ENCODE measurements around the gene CDC5L. TPM values are rescaled to one million over a fixed set of nuclear protein-coding genes. Genes with fewer than 3 reads are reported as not detected.

The CDC5L gene
- polyA plus RNA-seq, 3 donors from 2014 or later: 8.1 to 16.6 (median 10.6) TPM

- no peak for DNase-seq
- Mint-ChIP-seq H3K4me1 (no peaks in the 10 kb centered on the region), H3K9me3 (no peaks in the 10 kb centered on the region), H3K36me3 (no peaks in the 10 kb centered on the region), H3K4me3 (no peak overlapping the region), H3K27me3 (ENCODE audit: low read depth in 3 of 3) (peaks cover 0 to 10% (median 3%) of the 10 kb centered on the region in 3 donors), H3K27ac (no peak overlapping the region)
Observed at GRCh38 chr6:44487002-44487401, 99.5 kb downstream of the CDC5L start.

DNA sequence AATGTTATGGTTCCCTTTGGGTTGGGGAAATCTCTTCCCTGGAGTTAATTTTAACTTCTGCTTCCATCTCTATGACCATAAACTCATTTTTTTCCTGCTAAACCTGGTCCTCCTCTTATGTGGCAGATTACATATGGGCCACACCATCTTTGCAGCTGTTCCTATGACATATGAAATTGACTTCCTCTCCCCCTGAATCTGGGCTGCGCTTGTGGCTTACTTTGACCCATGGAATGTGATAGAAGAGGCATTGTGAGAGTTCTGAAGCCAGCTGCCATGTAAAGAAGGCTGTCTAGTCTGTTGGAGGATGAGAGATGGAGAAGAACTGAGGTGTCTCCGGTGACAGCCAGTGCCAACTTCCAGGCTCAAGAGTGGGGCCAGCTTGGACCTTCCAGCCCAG lies 100.1 kb downstream of the CDC5L start:
- H3K4me3 Mint-ChIP-seq: no peak overlapping the region
- H3K27me3 Mint-ChIP-seq (ENCODE audit: low read depth in 3 of 3): peaks cover 0 to 10% (median 3%) of the 10 kb centered on the region in 3 donors
- DNase-seq: no peak
- H3K9me3 Mint-ChIP-seq: no peaks in the 10 kb centered on the region
- H3K27ac Mint-ChIP-seq: no peak overlapping the region
- no peaks in the 10 kb centered on the region for H3K4me1 Mint-ChIP-seq
- no peaks in the 10 kb centered on the region for H3K36me3 Mint-ChIP-seq

- peaks cover 0 to 9% (median 3%) of the 10 kb centered on the region in 3 donors for H3K27me3 Mint-ChIP-seq (ENCODE audit: low read depth in 3 of 3)
- H3K4me1 Mint-ChIP-seq: no peaks in the 10 kb centered on the region
- H3K9me3 Mint-ChIP-seq: no peaks in the 10 kb centered on the region
- DNase-seq: no peak
- H3K4me3 Mint-ChIP-seq: no peak overlapping the region
- H3K36me3 Mint-ChIP-seq: peaks cover 0 to 5% (median 0%) of the 10 kb centered on the region in 3 donors
- no peak overlapping the region for H3K27ac Mint-ChIP-seq
Observed at GRCh38 chr6:44489910-44490604, 102.6 kb downstream of the CDC5L start.

DNA sequence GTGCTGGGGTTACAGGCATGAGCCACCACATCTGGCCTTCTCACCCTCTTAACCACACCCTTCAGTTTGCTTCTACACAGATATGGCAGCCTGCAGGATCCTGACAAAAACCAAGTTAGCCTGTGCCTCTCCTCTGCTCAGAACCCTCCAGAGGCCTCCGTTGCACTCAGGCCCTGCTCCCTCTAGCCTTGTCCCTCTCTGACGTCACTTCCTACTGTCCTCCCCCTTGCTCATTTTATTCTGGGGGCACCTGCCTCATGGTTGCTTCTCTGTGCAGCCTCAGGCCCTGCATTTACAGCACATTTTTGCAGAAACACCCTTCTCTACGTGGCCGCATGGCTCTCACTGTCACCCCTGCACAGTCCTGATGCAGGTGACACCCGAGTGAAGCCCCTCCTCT lies 105.6 kb downstream of the CDC5L start:
- Mint-ChIP-seq H3K4me1 (no peaks in the 10 kb centered on the region), H3K27ac (no peak overlapping the region), H3K9me3 (no peaks in the 10 kb centered on the region), H3K4me3 (no peak overlapping the region), H3K36me3 (peaks cover 0 to 5% (median 0%) of the 10 kb centered on the region in 3 donors), H3K27me3 (ENCODE audit: low read depth in 3 of 3) (peaks cover 0 to 10% (median 3%) of the 10 kb centered on the region in 3 donors)
- DNase-seq: no peak

DNA sequence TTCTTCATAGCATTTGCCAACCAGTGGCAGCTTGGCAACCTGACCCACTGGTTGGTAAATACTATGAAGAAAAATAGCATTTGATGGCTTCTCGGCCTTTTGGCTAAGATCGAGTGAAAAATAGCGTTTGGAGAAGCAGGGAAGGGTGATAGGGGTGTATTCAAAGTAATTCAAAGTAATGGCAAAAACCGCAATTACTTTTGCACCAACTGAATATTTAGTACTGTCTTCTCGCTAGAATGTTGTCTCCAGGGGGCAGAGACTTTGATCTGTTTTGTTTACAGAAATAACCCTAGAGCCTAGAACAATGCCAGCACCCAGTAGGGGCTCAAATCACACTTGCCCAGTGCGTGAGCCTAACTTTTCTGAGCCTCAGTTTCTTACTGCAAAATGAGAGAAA lies 106.1 kb downstream of the CDC5L start:
- H3K9me3 Mint-ChIP-seq: no peaks in the 10 kb centered on the region
- H3K27me3 Mint-ChIP-seq (ENCODE audit: low read depth in 3 of 3): peaks cover 0 to 10% (median 3%) of the 10 kb centered on the region in 3 donors
- no peaks in the 10 kb centered on the region for H3K4me1 Mint-ChIP-seq
- H3K27ac Mint-ChIP-seq: no peak overlapping the region
- peaks cover 0 to 5% (median 0%) of the 10 kb centered on the region in 3 donors for H3K36me3 Mint-ChIP-seq
- H3K4me3 Mint-ChIP-seq: no peak overlapping the region
- DNase-seq: no peak

DNA sequence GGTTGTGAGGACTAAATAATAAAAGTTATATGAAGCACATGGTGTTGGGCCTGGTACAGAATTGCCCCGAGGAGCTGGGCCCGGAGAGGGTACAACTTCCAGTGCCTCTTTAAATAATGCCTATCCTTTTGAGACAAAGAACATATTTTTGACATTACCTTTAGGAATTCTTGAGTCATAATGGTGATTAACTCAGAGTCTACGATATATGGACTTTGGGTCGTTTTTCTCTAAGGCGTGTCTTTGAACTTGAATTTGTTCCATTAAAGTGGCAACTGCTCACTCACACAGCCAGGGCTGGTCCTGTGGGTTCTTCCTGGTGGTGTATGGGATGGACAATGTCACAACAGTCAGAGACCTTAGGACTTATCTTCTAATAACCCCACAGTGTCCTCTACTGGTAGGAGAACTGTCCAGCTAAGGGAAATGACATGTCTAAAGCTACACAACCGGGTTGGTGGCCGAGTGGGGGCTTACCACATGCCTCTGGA lies 106.5 kb downstream of the CDC5L start:
- Mint-ChIP-seq H3K27me3 (ENCODE audit: low read depth in 3 of 3) (peaks cover 0 to 10% (median 3%) of the 10 kb centered on the region in 3 donors), H3K4me1 (no peaks in the 10 kb centered on the region), H3K4me3 (no peak overlapping the region), H3K36me3 (peaks cover 0 to 5% (median 0%) of the 10 kb centered on the region in 3 donors), H3K9me3 (no peaks in the 10 kb centered on the region), H3K27ac (no peak overlapping the region)
- DNase-seq: no peak

GRCh38 chr6:44495036-44495901 lies 107.8 kb downstream of the CDC5L start:
- no peaks in the 10 kb centered on the region for H3K9me3 Mint-ChIP-seq
- H3K36me3 Mint-ChIP-seq: peaks cover 0 to 5% (median 0%) of the 10 kb centered on the region in 3 donors
- H3K27ac Mint-ChIP-seq: no peak overlapping the region
- DNase-seq: no peak
- peaks cover 2 to 9% (median 2%) of the 10 kb centered on the region in 3 donors for H3K27me3 Mint-ChIP-seq (ENCODE audit: low read depth in 3 of 3)
- no peaks in the 10 kb centered on the region for H3K4me1 Mint-ChIP-seq
- no peak overlapping the region for H3K4me3 Mint-ChIP-seq

DNA sequence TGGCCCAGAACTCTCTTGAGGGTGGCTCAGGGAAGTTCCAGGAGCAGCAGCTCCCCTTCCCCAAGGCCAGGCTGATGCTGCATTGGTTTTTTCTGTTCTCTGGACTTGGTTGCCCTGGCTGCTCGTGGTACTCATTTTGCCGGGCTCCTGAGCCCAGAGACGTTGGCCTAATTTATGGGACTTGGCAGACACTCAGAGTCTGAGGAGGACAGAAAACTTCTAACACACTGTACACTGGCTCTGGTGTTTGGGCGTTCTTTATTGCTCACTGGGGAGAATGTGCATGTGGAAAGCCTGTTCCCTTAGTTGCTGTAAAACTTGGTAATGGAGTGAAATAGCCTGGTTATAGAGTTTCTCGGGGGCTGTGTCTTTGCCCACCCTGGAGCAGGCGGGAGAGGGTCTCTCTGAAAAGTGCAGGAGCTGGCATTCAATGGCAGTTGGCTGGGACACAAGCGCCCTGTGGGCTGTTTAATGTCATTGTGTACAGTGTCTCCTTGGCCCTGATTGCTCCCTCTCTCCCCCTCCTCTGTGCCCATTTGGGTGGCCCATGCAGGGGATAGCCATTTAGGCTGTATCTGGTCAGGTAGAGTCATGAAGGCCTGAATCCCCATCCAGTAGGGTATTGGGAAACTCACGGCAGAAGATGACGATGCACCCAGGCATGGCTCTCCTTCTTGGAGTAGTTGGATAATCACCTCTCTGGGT lies 109.3 kb downstream of the CDC5L start:
- Mint-ChIP-seq H3K4me3 (no peak overlapping the region), H3K4me1 (no peaks in the 10 kb centered on the region), H3K36me3 (peaks cover 0 to 5% (median 0%) of the 10 kb centered on the region in 3 donors), H3K9me3 (no peaks in the 10 kb centered on the region), H3K27ac (no peak overlapping the region), H3K27me3 (ENCODE audit: low read depth in 3 of 3) (peaks cover 2 to 9% (median 3%) of the 10 kb centered on the region in 3 donors)
- DNase-seq: no peak

GRCh38 chr6:44497807-44498206 lies 110.3 kb downstream of the CDC5L start:
- Mint-ChIP-seq H3K9me3 (no peaks in the 10 kb centered on the region), H3K27ac (no peak overlapping the region), H3K27me3 (ENCODE audit: low read depth in 3 of 3) (peaks cover 2 to 9% (median 3%) of the 10 kb centered on the region in 3 donors), H3K4me1 (no peaks in the 10 kb centered on the region), H3K36me3 (peaks cover 0 to 5% (median 0%) of the 10 kb centered on the region in 3 donors), H3K4me3 (no peak overlapping the region)
- no peak for DNase-seq

DNA sequence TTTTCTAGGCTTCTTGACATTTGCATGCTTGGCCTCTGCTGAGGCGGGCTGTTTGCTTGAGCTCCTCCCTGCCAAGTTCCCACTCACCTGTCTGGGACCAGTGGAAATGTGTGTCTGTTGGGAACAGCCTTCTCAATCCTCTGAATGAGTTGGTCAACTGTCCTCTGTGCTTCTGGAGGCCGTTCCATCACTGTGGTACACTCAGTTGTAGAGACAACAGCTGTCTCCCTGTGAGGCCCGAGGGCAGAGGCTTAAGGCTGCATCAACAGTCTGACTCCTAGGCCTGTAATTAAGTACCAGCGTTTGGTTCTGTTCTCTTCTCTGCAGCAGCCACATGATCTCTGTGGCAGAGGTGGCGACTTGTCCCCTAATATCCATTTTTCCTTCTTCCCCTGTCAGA lies 110.9 kb downstream of the CDC5L start:
- H3K27ac Mint-ChIP-seq: no peak overlapping the region

DNA sequence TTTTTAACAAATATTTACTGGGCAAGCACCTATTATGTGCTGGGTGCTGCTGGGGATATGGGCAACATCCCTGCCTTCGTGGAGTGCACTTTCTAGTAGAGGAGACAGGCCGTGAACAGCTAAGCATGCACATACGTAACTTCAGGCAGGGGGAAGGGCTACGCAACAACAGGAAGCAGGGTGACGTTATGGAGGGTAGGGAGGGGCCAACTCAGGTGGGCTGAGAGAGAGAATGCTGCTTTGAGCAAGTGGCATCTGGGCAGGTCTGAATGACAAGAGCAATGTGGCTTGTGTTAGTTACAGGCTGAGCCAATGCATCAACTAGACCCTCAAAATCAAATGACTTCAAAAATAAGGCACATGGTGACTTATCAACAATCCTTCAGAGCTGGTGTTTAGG lies 112.1 kb downstream of the CDC5L start:
- Mint-ChIP-seq H3K27ac (no peak overlapping the region), H3K4me1 (no peaks in the 10 kb centered on the region), H3K4me3 (no peak overlapping the region), H3K36me3 (peaks cover 0 to 1% (median 0%) of the 10 kb centered on the region in 3 donors), H3K27me3 (ENCODE audit: low read depth in 3 of 3) (peaks cover 3 to 9% (median 3%) of the 10 kb centered on the region in 3 donors), H3K9me3 (no peaks in the 10 kb centered on the region)
- no peak for DNase-seq

More for the DNA sequence above, 110.9 kb downstream of the CDC5L start:
- Mint-ChIP-seq H3K27me3 (ENCODE audit: low read depth in 3 of 3) (peaks cover 3 to 9% (median 3%) of the 10 kb centered on the region in 3 donors), H3K9me3 (no peaks in the 10 kb centered on the region), H3K36me3 (peaks cover 0 to 5% (median 0%) of the 10 kb centered on the region in 3 donors), H3K4me3 (no peak overlapping the region), H3K4me1 (no peaks in the 10 kb centered on the region)
- no peak for DNase-seq
